Jurkat, Clone E6-1 (cell line): Measurements from ENCODE around the gene EMP2.
"Not testable (repeated sequence)": the region's sequence is repeated elsewhere in the genome, so short reads cannot be mapped to it uniquely, and the experiment has no call there.

Source experiments
- DNase-seq: peaks from one replicate; pipeline ENCODE4 v3.0.0-alpha.2; 2011; ENCODE audit warnings: low read depth, low spot score
- H3K4me3 ChIP-seq: 2 replicates; pipeline ENCODE4 v1.5.1; 2011; ENCODE audit warnings: mild to moderate bottlenecking, low read length, control low read depth, moderate library complexity

Gene EMP2

GRCh38 chr16:10509534-10510025 lies 70.8 kb downstream of the EMP2 start:
- peak; percentile 76 for DNase-seq
- H3K4me3 ChIP-seq = no peak overlapping the region

GRCh38 chr16:10505286-10505685 lies 75.1 kb downstream of the EMP2 start:
- not testable (repeated sequence) for H3K4me3 ChIP-seq, DNase-seq

DNA sequence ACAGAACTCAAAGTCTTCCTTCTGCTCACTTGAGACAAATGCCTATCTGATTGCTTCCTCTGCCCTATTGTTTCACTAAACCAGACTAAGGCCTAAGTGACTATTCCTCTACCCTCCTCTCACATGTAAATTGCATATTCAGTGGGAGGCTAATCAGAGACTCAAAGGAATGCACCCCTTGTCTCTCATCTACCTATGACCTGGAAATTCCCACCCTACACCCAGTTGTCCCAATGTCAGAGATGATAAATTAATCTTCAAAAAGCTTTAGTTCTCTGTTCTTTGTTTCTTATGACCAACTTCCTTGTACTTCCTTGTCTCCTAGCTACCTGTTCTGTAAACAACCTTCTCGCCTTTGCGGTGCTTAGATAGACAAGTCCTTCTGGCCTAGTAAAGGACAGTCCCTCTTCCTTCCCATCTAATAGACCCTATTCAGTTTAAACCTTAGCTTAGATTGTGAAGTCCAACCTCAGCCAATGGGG lies 76.0 kb downstream of the EMP2 start:
- DNase-seq = no peak
- H3K4me3 ChIP-seq = no peak overlapping the region

DNA sequence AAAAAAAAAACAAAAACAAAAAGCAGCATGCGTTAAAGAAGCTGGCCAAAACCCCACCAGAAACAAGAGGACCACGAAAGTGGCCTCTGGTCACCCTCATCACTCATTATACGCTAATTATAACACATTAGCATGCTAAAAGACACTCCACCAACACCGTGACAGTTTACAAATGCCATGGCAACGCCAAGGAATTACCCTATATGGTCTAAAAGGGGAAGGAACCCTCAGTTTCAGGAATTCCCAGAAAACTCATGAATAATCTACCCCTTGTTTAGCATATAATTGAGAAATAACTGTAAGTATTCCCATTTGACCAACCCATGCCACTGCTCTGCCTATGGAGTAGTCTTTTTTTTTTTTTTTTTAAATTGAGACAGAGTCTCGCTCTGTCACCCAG lies 77.6 kb downstream of the EMP2 start:
- no peak for DNase-seq
- H3K4me3 ChIP-seq = no peak overlapping the region

GRCh38 chr16:10501016-10501607 lies 79.3 kb downstream of the EMP2 start:
- H3K4me3 ChIP-seq = no peak overlapping the region
- peak; percentile 29 for DNase-seq

DNA sequence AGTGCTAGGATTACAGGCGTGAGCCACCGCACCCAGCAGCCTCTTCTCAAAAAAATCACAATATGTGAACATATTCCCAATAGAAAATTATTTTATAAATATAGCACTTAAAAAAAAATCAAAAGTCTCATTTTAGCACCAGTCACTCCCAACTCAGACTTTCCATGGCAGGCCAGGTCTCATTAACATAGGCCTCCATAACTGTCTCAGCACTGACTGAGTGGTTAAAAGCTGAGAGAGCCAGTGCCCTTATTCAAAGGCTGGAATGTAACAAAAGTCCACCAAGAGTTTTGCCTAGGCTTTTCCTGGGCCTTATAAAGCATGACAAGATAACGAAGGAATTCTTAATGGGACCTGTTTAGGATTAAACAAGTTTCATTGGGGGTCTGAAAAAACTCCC lies 79.8 kb downstream of the EMP2 start:
- DNase-seq = no peak

GRCh38 chr16:10497132-10498101 lies 83.0 kb downstream of the EMP2 start:
- H3K4me3 ChIP-seq = no peak overlapping the region
- DNase-seq = no peak

More for the DNA sequence above, 79.8 kb downstream of the EMP2 start:
- H3K4me3 ChIP-seq = no peak overlapping the region

DNA sequence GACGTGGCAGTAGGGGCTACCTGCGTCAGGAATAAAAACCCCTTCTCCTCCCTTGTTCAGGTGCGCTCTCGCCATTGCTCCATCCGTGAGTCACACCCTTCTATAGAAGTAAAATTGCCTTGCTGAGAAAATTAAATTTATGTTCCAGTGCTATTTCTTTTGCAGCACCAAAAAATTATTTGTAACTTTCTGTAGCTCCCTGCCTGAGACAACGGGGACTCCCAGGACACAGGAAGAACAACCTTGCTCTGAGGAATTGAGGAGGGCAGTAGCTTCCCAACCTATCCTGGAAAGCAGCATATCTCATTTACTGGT lies 85.4 kb downstream of the EMP2 start:
- DNase-seq = no peak
- H3K4me3 ChIP-seq = no peak overlapping the region

DNA sequence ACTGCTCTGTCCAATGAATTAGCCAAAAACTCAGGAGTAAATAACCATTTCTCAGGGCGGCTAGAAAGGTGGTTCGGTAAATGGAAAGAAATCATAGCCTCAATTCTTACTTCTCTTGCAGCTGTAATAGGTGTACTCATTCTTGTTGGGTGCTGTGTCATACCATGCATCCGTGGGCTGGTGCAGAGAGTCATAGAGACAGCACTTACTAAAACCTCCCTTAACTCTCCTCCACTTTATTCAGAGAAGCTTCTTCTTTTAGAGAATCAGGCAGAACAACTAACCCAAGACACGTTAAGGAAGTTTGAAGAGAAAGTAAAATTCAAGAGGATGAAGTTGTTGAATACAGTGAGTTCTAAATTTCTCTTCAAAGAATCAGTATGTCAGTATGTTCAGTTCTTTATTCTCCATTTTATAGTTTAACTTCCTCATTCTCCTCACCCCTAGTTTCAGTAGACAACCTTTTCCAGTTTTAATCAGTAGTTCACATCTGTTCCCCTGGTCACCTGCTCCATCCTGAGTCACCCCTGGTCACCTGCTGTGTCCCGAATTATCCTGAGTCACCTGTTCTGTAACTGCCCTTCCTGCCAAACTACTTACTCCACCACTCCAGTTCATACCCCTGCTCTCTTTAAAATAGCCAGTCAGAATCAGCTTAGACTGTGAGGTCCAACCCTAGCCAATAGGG lies 85.9 kb downstream of the EMP2 start:
- no peak overlapping the region for H3K4me3 ChIP-seq
- no peak for DNase-seq

- no peak for DNase-seq
- no peak overlapping the region for H3K4me3 ChIP-seq
Measured at GRCh38 chr16:10493276-10493675, 87.1 kb downstream of the EMP2 start.

- DNase-seq = no peak
- H3K4me3 ChIP-seq = no peak overlapping the region
Measured at GRCh38 chr16:10490141-10490540, 90.3 kb downstream of the EMP2 start.

- no peak overlapping the region for H3K4me3 ChIP-seq
- DNase-seq = no peak
Measured at GRCh38 chr16:10485698-10486382, 94.6 kb downstream of the EMP2 start.

DNA sequence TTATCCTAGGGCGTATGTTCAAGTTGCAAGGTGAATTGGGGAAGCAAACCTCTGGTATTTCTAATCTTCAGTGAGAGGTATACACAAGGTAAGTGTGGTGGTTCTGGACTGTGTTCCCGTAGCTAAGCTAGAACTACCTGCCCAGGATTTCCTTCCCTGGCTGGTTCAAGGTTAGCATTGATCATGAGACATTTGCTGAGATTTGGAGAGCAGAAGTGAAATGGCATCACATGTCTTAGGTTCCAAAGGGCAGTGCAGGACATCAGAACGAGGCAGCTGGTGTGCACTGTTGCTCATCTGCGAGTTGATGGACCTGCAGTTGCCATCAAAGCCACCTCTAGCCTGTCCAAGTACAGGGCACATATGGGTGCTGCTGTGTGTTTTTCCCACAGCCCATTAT lies 95.2 kb downstream of the EMP2 start:
- no peak for DNase-seq

DNA sequence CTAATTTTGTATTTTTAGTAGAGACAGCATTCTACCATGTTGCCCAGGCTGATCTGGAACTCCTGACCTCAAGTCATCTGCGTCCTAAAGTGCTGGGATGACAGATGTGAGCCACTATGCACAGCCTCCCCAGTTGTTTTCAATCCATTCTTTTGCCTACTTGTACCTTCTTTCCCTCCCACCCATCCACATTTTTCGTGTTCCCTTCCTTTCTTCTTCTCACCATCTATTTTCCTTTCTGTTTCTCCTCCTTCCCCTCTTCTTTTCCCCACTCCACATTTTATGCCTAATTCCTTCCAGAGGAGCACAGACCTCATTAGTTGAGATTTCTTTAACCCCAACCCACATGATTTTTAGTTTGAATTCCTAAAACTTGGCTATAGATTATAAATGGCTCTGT lies 100.2 kb downstream of the EMP2 start:
- H3K4me3 ChIP-seq = no peak overlapping the region
- DNase-seq = no peak

More for the DNA sequence above, 95.2 kb downstream of the EMP2 start:
- no peak overlapping the region for H3K4me3 ChIP-seq
